IPS DF 4.7 (cell line): Measurements from ENCODE around the gene SLC38A3.

Source experiments
- DNase-seq: peaks from one replicate; pipeline ENCODE4 v3.0.0-alpha.2; 2013; ENCODE audit warnings: low spot score; ENCODE audit errors: extremely low read depth

SLC38A3 gene

DNA sequence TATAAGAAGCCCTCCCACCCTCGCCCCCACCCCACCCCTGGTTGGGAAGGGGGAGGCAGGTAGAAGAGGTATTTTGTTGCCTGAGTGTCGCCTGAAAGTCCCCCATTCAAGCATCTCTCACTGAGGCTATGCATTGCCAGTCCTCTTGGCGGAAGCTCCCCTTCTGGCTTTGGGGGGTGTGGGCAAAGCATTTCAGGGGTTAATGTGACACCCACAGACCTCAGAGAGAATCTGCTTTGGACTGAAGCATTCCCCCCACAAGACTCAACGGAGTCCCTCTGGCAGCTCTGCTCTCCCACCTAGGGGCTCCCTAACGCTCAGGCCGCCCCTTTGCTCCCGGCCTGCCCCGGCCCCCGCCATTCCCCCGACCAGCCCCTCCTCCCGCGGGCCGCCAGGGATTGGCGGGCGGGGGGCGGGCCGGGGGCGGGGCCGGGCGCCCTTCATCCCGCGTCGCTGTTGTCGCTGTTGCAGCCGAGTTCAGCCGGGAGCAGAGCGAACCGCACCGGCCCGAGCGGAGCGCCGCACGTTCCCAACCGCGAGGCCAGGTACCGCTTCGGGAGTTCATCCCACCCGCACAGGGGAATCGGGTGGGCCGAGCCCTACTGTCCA lies at the start of gene SLC38A3:
TSS of gene SLC38A3 (plus strand) at position 468 of the 609 bp plus-strand sequence. CDS start 8,929 bp downstream, outside the sequence.
- no peak for DNase-seq

- DNase-seq = no peak
Measured at GRCh38 chr3:50155491-50155878, 49.6 kb upstream of the SLC38A3 start.

DNA sequence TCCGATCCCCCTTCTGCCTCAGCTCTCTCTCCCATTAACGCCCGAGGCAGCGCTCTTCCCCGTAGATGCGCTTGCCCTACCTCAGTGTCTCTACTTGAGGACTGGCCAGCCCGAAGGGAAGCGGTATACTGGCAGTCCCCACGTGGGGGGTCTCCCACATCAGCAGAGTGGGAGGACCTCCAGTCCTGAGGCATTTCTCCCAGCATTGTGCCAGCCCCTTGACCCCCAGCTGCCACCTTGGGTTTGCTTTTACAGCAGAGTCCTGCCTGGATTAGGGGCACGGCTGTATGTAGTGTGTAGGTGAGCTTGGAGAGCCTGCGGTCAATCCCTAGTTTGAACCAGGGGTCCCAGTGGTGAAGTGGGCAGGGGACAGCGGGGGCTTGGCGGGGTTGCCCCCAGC lies 49.2 kb upstream of the SLC38A3 start:
- DNase-seq = no peak

DNA sequence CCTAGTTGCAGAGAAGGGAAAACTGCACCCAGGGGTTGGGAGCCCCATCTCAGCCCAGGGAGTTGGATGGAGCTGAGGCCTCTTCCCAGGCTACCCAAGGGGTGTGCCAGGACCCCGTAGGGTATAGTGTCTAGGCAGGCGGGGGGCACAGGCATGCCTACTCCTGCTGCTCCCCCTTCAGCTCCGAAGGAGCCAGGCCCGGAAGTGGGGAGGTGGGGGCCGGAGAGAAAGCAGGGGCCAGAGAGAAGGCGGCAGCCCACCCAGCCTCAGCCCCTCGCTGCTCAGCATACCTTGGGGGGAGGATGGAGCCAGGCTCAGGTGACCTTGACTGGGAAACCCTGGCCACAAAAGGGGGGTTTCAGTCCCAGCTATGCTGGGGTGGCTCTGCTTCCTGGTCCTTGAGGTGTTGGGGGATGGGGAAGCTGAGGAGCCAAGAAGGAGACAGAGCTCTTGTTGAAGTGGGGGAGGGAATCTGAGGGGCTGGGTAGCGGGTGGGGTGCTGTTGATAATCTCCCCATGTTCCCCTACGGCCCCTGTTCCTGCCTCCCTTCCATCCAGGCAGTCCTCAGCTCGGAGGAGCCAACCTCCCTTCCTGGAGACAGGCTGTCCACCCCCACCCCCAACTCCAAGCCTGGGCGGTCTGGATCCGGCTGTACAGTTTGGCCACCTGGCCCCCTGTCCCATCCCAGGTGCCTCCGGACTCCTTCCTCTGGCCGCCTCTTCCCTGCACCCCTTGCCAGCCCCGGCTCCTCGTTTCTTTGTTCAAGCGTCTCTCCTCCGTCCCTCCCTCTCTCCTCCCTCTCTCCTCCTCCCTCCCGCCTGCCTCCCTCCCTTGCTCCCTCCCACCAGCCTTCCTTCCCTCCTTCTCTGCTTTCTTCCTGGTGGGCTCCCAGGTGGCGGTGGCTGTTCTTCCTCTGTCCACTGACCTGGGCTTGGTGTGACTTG lies 48.2 kb upstream of the SLC38A3 start:
- DNase-seq = no peak

GRCh38 chr3:50157827-50158529 lies 47.1 kb upstream of the SLC38A3 start:
- DNase-seq = no peak

- no peak for DNase-seq
Measured at GRCh38 chr3:50158530-50159146, 46.4 kb upstream of the SLC38A3 start.

DNA sequence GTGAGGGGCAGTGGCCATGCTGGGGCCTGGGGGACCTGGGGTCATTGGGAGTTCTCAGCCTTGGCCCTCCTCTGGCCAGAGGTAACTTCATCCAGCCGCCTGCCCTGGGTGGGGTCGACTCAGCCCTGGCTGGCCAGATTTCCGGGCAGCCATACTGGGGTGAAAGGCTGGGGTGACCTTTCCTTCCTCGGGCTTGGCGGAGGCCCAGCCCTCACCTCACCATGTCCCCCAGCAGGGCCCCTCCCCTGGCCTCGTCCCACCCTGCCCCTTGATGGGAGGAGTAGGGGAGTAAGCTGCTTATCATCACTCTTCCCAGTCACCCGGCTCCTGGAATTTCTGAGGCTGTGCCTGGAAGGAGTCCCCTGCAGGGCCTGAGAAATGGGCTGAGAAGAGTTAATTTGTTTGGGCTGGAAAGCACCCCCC lies 44.5 kb upstream of the SLC38A3 start:
- no peak for DNase-seq

- no peak for DNase-seq
Measured at GRCh38 chr3:50161320-50161719, 43.8 kb upstream of the SLC38A3 start.

GRCh38 chr3:50162034-50162883 lies 42.8 kb upstream of the SLC38A3 start:
- DNase-seq = no peak

DNA sequence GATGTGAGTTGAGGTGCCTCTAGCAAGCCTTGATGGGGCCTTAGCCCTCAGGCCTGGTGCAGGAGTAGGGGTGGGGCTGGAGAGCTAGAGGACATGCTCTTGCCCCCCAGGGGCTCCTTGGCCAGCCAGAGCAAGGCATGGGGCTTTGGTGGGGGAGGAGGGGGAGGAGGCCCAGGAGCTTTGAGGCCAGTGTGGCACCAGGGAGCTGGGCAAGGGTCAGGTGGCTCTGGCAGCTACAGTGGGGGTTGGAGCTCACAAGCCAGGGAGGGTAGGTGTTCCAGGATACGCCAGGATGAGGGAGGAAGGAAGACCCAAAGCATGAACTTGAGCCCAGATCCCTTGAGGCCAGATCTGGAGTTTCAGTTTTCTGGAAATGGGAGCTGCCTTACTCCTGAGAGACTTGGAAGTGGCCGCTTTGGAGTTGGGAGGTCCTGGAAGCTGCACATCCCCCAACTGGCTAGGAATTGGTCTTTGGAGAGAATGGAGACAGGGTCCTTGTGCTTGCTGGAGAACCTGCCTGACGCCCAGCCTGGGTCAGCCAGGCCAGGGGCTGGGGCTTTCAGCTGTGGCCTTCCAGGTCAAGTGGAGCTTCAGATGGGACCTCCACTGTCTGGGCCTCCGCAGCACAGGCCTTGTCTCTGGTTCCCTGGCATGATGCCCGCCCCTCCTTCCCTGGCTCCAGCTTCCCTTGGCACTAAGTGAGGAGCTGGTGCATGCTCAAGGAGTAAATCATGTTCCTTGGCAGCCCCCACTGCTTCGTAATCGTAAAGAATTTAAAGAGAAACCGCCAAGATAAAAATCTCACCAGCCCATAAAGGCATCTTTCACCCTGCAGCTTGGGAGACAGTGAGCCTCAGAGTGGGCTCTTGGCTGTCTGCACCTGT lies 41.3 kb upstream of the SLC38A3 start:
- no peak for DNase-seq

DNA sequence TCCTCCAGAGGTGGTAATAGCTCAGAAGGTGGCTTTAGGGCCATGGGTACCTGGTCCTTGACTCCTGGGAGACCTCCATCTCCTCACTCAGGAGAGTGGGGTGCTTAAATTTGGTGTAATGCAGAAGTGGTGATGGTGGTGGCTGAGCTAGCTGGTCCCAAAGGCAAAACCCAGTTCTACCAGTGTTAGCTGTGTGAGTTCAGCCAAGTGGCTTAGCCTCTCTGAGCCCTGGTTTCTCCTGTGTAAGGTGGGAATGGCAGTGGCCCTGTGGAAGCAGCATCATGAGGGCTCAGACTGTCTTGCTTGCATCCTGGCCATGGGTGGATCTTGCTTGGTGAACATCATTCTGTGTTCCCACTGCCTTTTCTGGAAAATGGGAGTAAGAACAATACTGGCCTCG lies 40.6 kb upstream of the SLC38A3 start:
- no peak for DNase-seq

DNA sequence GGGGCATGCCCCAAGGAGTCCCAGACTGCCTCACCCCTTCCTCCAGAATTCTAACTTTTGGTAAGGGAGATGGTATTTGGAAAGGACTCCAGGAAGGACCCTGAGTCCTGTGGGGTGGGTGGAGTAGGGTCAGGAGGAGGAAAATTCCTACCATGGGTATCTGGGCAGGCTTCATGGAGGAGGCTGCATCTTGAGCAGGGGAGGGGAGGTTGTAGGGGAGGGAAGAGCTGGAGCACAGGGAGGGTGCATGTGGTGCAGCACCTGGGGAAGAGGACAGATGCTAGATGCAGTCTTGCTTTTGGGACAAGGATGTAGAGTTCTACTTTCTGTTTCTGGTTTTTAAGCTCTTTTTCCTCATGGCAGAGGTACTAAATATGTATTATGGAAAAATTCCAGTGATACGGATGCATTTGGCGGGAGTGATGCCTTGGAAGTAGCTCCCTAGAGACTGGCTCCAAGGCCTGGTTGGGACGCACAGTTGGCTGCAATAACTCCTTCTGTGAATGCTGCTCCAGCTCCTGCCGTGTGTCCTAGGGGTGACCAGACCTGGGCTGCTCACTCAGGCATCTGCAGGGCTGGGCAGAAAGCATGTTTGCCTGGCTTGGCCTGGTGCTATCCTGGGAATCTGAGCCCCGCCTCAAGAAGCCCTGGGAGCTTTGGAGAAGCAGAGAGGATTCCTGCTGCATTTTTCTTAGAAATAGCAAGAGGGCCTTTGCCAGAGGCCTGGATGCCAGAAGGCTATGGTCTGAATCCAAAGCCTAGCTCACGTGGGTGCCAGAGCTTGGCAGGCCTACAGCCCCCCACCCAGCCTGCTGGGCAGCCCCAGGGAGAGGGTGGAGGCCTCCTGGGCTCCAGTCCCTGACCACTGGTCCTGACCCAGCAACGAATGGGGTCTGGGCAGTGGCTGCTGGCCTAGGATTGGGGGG lies 39.8 kb upstream of the SLC38A3 start:
- DNase-seq = no peak

DNA sequence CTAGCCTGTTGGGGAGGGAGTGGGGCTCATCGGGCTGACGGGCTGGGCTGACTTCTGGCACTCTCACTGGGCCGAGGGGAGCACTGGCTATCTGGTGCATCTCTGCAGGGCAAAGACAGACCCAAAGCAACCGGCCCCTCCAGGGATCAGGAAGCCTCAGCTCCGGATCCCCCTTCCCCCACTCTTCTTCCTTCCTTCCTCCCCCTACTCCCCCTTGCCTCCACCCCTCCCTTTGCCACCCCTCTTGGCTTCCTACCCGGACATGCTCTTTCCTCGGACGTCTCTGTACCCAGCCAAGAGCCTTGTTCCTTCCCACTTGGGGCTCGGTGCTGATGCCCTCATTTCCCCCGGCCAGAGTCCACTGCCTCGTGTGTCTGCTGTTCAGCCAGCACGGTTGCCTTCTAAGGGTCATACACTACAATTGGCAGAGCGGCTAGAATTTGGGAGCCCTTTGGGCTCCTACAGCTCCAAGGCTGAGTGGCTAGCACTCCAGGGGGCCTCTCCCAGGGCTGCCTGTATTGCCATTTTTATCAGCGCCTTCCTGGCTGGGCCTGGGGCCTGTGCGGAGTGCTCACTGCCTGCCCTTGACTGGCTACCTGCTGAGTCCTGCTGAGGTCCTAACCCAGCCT lies 39.0 kb upstream of the SLC38A3 start:
- DNase-seq = no peak

DNA sequence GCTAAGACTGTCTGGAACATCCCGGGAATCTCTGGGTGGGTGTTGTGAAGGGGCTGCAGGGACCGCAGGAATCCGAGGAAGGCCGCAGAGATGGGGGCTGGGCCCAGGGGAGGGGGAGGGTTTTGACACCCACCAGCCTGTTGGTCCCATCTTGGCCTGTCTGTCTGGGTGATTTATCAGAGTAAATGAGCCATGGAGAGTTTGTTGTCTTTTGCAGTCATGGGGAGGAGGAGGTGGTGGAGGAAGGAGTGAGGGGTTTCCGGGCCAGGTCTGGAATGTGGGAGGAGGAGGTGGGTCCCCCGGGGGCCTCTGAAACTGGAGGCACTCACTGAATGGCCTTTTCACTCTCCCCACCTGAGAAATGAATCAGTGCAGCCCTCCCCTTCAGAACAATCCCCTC lies 38.5 kb upstream of the SLC38A3 start:
- DNase-seq = no peak

- DNase-seq = no peak
Measured at GRCh38 chr3:50167069-50167840, 37.8 kb upstream of the SLC38A3 start.

GRCh38 chr3:50167841-50168209 lies 37.2 kb upstream of the SLC38A3 start:
- no peak for DNase-seq

DNA sequence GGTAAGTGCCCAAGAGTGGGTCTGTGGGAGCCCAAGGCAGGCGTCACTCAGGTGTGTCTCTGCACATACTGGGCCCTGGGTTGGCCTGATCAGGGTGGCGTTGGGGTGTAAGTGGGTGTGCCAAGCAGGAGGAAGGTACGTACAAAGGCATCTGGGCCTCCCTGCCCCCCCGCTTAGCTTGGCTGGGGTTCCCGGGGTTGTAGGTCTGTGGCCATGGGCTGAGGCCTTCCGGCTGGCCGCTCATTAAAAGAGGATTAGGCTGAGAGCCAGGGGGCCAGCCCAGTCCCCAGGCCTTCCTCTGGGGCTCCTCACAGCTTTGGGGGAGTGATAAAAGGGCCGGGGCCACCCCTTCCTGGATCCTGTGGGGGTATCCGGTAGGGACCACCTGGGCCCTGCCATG lies 36.7 kb upstream of the SLC38A3 start:
- DNase-seq = no peak
